Measurements from ENCODE around the gene POU6F1. TPM values are rescaled to one million over a fixed set of nuclear protein-coding genes. Genes with fewer than 3 reads are reported as not detected.

POU6F1 gene
- total and polyA plus RNA-seq, 2 experiments from 2014 or later = 3.4 to 3.8 TPM

GRCh38 chr12:51209259-51209658 is 8.6 kb downstream of the POU6F1 start:
- H3K36me3 ChIP-seq = no peaks in the 10 kb centered on the region
- no peaks in the 10 kb centered on the region for H3K4me1 ChIP-seq (ENCODE audit: low read depth)
- H3K4me3 ChIP-seq = no peak overlapping the region
- DNase-seq (ENCODE audit: low read depth in 1 of 2, low spot score in 1 of 2) = no peak
- no peaks in the 10 kb centered on the region for H3K9me3 ChIP-seq (ENCODE audit: low read depth)
- no peak for TF ChIP-seq CTCF (IDR thresholded peaks at IDR 0.05; ENCODE audit: low read depth, low read length)
- no peaks in the 10 kb centered on the region for H3K27me3 ChIP-seq
- no peak overlapping the region for H3K27ac ChIP-seq

GRCh38 chr12:51208016-51208660 is 9.7 kb downstream of the POU6F1 start:
- H3K4me3 ChIP-seq = no peak overlapping the region
- H3K27ac ChIP-seq = no peak overlapping the region
- no peaks in the 10 kb centered on the region for H3K27me3 ChIP-seq
- no peaks in the 10 kb centered on the region for H3K36me3 ChIP-seq
- H3K9me3 ChIP-seq (ENCODE audit: low read depth) = no peaks in the 10 kb centered on the region
- no peaks in the 10 kb centered on the region for H3K4me1 ChIP-seq (ENCODE audit: low read depth)
- no peak for TF ChIP-seq CTCF (IDR thresholded peaks at IDR 0.05; ENCODE audit: low read depth, low read length)
- no peak for DNase-seq (ENCODE audit: low read depth in 1 of 2, low spot score in 1 of 2)

DNA sequence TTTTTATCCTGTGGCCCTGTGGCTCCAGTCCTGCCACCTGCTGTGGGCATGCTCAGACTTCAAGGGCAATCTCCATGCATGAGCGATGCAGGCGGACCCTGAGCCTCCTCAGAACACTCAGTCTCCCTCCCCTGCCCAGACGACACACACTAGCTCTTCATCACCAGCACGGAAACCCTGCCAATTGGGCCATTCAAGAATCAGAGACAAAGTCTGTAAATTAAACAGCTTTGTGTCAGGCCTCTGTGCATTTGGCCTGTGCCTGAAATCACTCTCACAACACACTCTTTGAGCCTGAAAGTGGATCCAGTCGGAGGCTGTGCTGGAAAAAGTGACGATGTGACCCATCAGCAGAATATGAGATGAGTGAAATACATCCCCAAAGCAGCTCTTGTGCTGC is 12.5 kb downstream of the POU6F1 start:
- no peak for TF ChIP-seq CTCF (IDR thresholded peaks at IDR 0.05; ENCODE audit: low read depth, low read length)
- Histone ChIP-seq H3K36me3 (no peaks in the 10 kb centered on the region), H3K4me1 (ENCODE audit: low read depth) (no peaks in the 10 kb centered on the region), H3K27me3 (no peaks in the 10 kb centered on the region), H3K4me3 (no peak overlapping the region), H3K9me3 (ENCODE audit: low read depth) (no peaks in the 10 kb centered on the region), H3K27ac (no peak overlapping the region)
- no peak for DNase-seq (ENCODE audit: low read depth in 1 of 2, low spot score in 1 of 2)

GRCh38 chr12:51202718-51203117 is 15.1 kb downstream of the POU6F1 start:
- no peaks in the 10 kb centered on the region for H3K36me3 ChIP-seq
- no peak overlapping the region for H3K4me3 ChIP-seq
- H3K27ac ChIP-seq = no peak overlapping the region
- DNase-seq (ENCODE audit: low read depth in 1 of 2, low spot score in 1 of 2) = no peak
- no peak for TF ChIP-seq CTCF (IDR thresholded peaks at IDR 0.05; ENCODE audit: low read depth, low read length)
- no peaks in the 10 kb centered on the region for H3K9me3 ChIP-seq (ENCODE audit: low read depth)
- H3K4me1 ChIP-seq (ENCODE audit: low read depth) = no peaks in the 10 kb centered on the region
- H3K27me3 ChIP-seq = no peaks in the 10 kb centered on the region

DNA sequence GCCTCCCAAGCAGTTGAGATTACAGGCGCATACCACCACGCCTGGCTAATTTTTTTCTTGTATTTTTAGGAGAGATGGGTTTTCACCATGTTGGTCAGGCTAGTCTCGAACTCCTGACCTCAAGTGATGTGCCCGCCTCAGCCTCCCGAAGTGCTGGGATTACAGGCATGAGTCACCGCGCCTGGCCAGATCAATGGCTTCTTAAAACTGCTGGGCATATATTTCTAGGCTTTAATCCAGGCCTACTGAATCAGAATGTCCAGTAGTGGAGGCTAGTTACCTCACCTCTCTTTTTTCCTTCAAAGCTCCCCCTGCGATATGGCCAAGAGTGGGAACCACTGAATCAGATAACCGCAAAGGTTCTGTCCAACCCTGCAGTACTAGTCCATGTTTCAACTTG is 17.1 kb downstream of the POU6F1 start:
- H3K9me3 ChIP-seq (ENCODE audit: low read depth) = no peaks in the 10 kb centered on the region
- DNase-seq (ENCODE audit: low read depth in 1 of 2, low spot score in 1 of 2) = no peak
- H3K27ac ChIP-seq = no peak overlapping the region
- no peaks in the 10 kb centered on the region for H3K27me3 ChIP-seq
- no peak overlapping the region for H3K4me3 ChIP-seq
- H3K4me1 ChIP-seq (ENCODE audit: low read depth) = no peaks in the 10 kb centered on the region
- no peak for TF ChIP-seq CTCF (IDR thresholded peaks at IDR 0.05; ENCODE audit: low read depth, low read length)
- no peaks in the 10 kb centered on the region for H3K36me3 ChIP-seq

All from cardiac muscle cell (in vitro differentiated cells and primary cell).